HG03432 (cell line): Measurements from ENCODE around the gene KIF25.

ENCODE experiments used
- ATAC-seq: cut with Tn5 transposase; IDR thresholded peaks from one replicate; pipeline ENCODE4 v1.9.1; 2021; ENCODE audit warnings: mild to moderate bottlenecking, moderate library complexity; ENCODE audit not compliant: unreplicated experiment

KIF25 gene

DNA sequence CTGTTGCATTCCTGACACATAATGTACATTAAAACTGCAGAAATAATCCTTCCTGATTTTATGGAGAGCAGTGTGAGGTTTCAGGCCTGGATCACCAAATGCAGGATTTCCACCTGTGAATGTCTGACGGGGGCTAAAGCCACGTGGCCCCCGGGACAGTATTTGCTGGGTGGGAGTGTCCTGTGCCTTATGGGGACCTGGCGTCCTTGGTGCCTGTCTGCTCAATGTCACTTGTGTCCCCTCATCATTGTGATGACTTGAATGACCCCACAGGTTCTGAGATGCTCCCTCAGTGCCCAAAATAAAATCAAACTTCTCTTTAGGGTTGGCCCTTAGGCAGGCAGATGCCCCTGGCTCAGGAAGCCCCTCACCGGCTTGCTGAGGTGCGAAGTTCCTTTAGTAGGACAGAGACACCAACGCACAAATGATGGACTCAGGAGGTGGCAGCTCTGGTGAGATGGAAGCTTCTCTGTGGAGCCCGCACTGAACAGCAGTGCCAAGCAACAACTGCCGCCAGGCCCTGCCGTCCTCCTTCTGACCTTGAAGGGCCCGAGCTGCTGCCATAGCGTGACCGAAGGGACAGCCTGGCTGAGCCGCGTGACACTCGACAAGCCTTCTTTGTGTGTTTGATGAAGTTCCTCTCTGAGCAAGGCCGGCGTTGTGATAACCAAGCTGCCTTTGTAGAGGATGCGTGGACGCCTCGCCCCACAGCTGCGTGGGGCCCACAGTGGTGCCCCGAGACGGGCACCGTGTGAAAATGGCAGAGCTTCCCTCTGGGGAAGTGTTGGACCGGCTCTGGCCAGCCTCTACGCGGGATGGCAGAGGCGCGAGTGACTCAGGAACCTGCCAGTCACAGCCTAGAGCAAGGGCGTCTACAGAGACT lies 50.6 kb downstream of the KIF25 start:
- no peak for ATAC-seq

DNA sequence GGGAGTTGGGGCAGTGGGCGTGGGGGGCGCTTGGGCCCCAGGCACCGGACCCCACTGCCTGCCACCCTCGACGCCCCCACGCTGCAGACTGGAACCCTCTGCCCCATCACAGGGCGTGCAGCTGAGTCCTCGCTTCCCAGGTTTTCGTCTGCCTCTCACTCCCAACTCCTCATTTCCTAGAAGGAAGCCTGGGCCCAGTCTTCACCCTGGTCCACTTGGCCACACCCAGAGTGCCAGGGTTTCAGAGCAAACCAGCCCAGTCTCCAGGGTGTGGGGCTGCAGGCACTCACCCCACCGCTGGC lies 51.2 kb downstream of the KIF25 start:
- ATAC-seq, result no peak

DNA sequence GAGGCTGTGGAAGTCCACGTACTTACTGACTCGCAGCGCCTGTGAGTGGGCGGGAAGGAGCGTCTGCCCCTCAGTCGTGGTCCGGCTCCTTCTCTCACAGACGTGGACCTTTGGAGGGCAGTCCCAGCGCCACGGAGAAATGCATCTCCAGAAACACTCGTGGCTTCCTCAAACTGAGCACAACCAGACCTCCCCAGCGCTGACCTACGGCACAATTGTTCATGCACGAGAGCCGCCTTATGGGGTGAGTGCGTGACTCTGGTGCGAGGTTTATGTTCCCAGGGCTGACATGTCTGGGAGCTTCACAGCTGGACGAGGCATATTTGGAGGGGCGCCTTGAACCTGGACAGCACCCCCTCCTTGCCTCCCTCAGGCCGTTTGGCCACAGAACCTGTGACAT lies 51.8 kb downstream of the KIF25 start:
- ATAC-seq, result no peak

DNA sequence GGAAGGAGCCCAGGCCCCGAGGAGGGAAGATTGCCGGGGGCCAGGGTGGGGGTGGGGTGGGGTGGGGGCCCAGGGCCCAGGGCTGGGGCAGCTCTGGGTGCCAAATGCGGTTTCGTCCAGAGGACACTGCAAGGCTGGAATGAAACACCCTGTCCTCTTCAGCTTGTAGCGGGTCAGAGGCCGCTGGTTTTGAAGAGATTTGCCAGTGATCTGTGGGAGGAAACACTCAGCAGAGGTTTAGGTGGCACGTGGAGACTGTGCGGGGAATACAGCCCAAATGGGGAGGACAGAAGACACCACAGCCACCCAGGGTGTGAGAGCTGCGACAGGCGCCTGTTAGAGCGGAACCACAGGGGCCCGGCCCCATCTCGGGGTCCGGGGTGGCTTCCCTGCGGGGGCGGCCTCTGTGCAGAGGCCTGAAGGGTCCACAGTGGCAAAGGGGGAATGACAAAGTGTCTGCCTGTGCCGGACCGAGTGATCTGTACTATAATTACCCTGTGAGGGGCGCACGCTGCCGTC lies 52.3 kb downstream of the KIF25 start:
- no peak for ATAC-seq

DNA sequence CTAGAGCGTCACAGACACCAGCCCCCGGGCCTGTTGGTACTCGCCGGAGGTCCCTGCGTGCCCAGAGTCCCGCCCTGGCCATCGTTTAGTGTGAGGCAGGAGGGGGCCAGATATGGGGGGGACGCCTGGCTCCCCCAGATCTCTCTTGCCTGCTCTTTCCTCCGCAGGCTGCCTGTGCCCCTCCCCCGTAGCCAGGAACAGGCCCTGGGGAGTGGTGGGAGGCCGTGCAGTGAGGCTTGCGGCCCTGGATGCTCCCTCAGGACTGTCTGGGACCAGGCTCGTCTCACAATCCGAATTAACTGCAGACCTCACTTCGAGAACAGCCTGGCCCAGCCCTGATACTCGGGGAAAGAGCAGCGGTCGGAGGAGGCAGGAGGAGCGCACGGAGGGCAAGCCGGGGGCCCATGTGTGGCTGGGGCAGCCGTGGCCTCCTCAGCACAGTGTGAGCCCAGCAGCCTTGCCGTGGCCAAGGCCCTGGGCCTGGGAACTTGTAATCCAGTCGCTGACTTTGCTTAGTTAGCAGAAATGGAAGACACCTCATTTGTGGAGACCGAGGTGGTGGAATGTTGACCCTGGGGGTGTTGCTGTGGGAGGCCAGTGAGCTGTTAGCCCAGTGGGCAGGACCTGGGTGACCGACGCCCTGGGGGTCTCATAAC lies 52.9 kb downstream of the KIF25 start:
- ATAC-seq, result no peak

DNA sequence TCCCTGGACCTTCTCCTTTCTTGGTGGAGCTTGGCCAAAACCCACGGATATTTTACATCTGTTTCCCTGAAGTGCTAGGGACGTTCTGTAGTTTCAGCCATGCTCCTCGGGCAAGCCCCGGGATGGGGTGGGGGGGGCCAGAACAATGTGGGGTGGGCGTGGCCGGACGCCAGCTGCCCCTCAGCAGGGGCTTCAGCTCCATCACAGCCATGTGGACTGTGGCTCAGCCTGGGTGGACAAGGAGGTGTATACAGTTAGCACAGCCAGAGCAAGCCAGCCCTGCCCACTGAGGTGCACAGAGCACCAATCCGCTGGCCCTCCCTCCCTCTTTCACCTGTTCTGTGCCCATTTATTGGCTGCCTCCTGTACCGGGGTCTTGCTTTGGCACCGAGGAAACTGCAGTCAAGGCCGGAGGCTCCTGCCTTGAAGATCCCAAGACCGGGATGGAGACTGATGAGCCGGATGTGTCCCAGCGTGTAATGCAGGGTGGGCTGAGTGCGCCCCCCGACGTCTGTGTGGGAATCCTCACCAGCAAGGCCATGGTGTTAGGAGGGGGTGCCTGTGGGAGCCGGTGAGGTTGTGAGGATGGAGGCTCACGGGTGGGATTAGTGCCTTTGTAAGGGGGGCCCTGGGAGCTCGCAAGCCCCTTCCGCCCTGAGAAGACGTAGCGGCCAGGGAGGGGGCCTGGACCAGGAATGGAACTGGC lies 53.6 kb downstream of the KIF25 start:
- no peak for ATAC-seq

DNA sequence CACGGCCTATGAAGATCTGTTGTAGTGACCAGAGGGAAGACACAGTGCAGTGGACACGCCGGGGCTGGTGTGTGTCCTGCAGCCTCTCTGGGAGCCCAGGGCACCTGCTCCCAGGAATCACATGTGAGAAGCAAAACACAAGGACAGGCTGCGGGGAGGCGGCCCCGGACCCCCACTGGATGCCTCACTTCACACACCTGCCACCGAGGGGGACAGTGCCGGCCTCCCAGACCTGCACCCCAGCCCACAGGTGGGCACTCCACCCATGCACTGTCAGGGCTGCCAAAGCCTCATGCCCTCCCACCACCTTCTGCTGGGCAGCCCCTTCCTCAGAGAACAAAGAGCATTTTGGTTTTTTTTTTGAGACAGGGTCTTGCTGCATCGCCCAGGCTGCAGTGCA lies 54.2 kb downstream of the KIF25 start:
- ATAC-seq, result no peak

DNA sequence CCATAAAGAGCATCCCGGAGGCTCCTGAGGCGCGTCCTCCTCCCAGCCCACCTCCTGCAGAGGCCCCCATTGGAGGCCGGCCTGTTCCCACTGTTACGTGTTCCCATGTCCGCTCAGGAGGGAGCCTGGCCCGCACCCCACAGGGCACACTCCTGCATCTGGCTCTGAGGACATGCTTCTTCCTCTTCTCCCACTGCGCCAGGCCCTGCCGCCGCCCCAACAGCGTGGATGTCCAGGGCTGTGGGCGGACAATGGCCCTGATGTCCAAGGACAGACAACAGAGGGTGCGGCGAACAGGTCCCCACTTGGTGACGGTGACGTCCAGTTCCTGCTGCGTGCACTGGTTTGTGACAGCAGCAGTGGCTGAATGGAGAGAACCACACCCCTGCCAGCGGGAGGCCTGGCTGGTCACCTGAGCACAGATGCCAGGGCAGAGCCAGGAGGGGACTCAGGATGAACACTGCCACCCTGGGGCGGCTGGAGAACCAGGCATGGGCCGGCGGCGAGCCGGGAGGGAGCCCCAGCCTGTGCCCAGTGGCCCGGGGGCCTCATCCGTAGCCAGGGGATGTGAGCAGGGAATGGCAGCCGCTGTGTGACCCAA lies 54.9 kb downstream of the KIF25 start:
- ATAC-seq, result no peak

DNA sequence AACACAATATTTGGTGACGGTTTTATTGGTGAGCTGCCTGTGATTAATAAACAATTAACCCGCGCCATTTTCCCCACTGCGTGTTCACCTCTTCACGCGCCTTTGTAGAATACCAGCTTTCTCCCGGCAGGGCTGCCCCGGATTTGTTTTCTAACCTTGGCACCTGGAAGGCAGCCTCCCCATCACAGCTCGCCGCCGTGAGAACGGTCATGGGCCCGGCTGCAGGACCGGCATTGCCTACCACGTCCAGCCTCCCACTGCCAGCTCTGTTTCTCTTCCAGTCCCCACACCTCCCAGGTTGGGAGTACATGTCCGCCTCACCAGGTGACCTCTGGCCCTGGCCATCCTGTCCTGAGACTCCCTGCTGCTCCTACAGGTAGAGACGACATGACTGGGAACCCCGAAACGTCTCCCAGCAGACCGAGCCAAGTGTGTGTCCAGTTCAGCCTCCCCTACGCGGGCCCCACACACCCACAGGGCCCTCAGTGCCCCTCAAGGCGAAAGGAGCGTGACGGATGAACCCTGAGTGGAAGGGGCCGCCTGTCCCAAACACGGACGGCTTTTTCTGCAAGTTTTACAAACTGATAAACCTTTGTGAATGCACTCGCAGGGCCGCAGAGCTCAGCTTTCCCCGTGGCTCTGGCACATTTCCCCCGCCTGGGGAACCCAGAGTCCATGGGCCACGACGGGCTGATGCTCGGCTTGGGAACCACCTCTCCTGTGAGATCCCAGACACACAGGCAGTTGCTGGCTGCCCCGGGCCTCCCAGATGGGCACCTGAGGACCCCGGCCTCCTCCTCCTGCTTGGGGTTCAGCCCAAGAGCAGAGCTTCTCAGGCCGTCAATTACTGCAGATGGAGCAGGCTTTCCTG lies 55.9 kb downstream of the KIF25 start:
- no peak for ATAC-seq

DNA sequence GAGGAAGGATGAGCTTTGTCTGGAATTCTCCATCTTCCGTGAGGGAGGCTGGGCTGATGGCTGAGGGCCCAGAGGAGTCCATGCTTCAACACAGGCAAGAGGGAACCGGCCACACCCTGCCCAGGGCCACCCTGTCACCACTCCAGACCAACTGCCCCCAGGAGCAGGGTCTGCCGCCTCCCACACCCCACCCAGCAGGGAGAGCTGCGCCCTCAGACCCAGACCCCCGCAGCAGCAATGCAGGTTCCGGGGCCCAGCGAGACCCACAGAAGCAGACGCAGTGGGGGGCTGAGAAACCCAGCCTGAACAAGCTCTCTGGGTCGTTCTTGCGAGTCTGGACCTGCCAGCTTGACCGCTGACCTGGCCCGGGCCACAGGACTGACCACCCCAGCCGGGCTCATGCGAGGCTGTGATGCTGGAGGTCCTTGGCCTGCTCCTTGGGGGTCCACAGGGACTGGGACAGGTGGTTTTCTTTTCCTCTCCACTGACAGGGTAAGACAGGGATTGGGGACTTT lies 56.5 kb downstream of the KIF25 start:
- ATAC-seq, result no peak

DNA sequence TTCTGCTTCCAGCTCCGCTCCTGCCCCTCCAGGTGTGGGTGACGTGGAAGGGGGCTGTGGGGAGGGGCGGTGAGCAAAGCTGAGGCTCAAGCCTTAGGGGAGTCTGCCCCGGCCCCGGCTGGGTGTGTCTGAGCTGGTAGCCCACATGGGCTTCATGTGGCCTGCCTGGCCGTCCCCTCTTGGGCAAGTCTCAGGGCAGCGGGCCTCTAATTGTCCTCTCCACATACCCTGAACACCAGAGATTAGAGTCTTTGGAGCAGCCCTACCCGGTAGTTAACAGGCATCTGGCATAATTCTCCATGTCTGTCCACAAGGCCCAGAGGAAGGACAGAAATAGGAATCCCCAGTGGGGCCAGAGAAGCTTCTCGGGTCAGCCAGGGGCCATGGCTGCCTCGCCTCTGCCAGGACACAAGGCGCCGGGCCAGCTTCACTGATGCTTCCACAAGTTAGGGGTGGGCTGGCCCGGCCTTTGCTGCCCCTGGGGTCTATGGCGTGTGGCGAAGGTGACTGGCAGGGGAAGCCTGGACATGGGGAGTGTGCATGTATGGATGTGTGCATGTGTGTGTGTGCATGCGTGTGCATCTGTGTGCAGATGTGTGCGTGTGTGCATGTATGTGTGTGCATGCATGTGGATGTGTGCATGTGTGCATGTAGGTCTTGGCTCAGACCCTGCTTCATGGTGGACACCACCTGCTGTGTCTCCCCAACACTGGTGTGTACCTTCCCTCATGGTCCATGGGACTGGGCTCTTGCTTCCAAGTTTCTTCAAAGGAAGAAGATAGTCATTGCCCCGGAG lies 57.5 kb downstream of the KIF25 start:
- ATAC-seq, result no peak

DNA sequence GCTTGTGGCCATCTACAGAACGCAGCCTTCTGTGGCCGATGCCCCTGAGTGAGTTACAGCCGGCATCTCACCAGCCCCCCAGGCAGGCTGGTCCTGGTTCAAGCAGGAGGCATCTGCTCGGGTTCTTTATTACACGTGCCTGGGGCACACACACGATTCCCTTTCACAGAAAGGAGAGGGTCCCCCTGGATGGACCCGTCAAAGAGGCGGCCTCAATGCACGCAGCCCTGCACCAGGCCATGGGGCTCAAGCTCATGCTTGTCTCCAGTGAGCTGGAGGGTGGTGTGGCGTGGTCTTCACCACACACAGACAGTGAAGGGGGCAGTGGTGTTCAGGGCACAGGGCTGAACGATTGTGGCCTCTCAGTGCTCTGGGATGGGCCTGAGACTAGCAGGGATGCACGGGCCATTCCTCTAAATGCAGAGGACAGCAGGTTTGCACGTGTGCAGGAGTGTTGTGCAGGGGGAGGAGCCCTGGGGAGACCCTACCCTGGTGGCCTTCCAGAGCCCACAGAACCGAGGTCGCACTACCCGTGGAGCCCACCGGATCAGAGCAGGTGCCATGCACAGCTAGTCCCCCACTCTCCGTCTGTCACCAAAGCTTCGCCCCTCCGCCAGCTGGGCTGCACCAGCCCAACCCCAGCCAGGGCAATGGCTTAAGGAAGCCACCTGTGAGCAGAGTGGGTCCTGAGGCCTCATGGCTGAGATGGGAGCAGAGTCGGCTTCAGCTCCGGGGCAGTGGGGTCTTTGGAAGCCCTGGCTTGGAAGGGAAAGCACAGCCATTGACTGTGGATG lies 58.4 kb downstream of the KIF25 start:
- no peak for ATAC-seq

DNA sequence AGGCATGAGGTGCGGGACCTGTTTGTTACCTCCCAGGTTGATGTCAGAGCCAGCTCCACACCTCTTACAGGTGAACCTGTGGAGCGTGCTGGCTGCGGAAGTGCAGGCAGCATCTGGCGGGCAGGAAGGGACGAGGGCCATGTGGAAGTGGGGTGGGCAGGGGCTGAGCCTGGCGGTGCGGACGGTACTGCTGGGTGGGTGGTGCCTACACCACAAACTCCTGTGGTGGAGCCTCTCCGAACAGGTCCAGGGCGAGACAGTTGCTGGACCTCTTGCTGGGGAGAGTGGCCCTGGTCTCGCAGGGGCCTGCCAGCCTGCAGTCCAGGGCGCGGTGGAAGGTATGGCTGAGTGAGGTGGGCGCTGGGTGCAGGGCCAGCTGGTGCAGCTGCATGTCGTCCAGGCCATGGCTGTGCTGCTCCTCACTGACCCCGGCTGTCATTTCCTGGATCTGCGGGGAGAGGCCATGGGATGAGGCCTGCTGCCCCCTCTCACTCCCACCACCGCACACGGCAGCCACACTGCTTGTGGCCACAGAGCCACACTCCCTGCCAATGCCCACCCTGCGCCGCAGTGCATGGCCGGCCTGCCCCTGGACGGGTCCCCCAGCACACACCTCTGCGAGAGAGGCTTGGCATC lies 59.5 kb downstream of the KIF25 start:
- ATAC-seq, result no peak

DNA sequence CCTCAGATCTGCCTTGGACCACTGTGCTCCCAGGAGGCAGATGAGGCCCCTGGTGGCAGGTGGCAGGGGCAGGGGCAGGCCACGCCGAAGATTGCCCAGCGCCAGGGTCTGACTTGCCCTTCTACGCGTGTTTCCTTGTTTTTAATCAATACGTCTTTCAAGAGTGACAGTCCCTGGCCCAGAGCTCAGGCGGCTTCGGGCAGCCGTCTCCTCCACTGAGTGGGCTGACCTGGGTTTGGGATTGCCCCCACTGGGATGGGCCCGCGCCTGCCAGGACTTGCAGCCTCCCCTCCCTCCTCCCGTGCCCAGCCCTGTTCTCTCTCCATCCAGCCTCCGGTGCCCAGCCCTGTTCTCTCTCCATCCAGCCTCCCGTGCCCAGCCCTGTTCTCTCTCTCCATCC lies 60.4 kb downstream of the KIF25 start:
- no peak for ATAC-seq

DNA sequence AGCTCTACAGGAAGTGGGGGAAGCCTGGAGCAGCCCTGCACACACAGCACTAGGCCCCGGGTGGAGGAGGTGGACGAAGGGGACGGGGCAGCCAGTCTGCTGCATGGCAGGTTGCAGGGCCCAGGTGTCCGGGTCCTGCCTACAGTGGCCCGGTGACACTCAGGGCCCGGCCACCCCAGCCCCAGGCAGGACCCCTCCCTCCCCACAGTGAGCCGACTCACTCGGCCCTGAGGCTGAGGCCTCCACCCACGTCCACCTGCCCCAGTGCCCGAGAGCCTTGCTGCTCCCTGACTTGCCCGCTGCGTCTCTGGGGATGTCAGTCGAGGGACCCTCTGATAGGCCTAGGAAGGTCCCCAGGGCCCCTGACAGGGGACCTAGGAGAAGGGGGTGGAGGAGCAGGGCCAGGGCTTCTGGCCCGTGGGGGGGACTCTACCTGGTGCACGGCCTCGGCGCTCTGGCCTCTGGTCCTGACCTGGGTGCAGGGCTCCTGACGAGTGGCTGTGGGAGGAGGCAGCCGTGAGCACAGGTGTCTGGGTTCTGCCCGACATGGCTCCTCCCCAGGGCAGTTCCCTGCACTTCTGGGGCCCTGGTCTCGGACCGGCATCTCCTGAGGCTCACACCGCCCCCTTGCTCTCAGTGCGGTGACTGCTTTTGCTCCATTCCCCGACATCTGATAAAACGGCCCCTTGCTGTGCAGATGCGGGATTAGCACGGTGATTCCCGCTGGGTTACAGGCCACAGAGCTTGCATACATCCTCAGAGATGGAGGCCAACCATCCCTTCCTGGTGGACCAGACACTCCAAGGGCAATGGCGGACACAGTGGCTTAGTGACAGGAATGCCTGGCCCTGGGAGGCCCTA lies 61.5 kb downstream of the KIF25 start:
- ATAC-seq, result no peak

DNA sequence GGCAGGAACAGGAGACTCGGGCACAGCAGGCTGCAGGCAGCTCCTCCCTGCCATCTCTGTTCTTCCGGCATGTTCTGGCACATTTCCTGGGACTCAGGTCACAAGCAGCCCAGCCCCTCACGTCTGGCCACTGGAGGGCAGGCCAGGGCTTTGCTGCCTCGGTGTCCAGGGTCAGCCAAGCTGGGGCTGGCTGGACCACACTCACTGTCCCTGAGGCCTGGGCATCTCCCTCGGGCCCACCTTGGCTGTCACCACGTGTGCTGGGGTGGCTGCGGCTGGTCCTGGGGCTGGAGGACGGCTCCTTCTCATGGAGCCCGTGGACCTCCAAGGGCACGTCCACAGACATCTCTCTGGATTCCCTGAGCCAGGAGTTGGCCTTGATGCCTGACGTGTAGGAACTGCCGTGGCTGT lies 63.1 kb downstream of the KIF25 start:
- no peak for ATAC-seq
